Naive thymus-derived CD4-positive, alpha-beta T cell (primary cell): ENCODE measurements around the gene TEKT3. TPM values are rescaled to one million over a fixed set of nuclear protein-coding genes. Genes with fewer than 3 reads are reported as not detected.

Experiments used
- ATAC-seq: fragments of 150-1000 bp; cut with Tn5 transposase; 2 replicates; pipeline ENCODE4 v1.10.0; 2021; ENCODE audit warnings: mild to moderate bottlenecking, moderate library complexity
- CTCF ChIA-PET: fragments of 350-600 bp; sonication (Branson Sonifier 250); formaldehyde crosslinking; loops from one replicate; lab custom pipeline; 2021; ENCODE audit warnings: antibody characterized with exemption; lab: Charles Lee
- POLR2A ChIA-PET: fragments of 350-600 bp; sonication (Branson Sonifier 250); formaldehyde crosslinking; loops from one replicate; lab custom pipeline; 2021; ENCODE audit warnings: antibody characterized with exemption, inconsistent platforms; lab: Charles Lee
- DNase-seq, 9 donors: peaks; one replicate each; pipeline versions ENCODE4 v3.0.0 to v3.0.0-alpha.2; 2020 to 2022; ENCODE audit warnings: mixed read lengths in 1 of 9
- H3K27ac ChIP-seq: one replicate; pipeline ENCODE4 v1.7.0; 2013; ENCODE audit warnings: mild to moderate bottlenecking, low read depth, low read length, moderate library complexity
- H3K27me3 ChIP-seq, 2 donors: one replicate each; pipeline ENCODE4 v1.7.0; 2013; ENCODE audit warnings: low read length in 2 of 2, mild to moderate bottlenecking in 2 of 2, moderate library complexity in 2 of 2; ENCODE audit not compliant: control insufficient read depth in 2 of 2, insufficient read depth in 2 of 2
- H3K36me3 ChIP-seq, 3 experiments: 1 replicate in 2 of 3; 2 replicates in 1 of 3; pipeline ENCODE4 v1.7.0; 2013; ENCODE audit warnings: low read length in 3 of 3, mild to moderate bottlenecking in 3 of 3, moderate library complexity in 1 of 3; ENCODE audit not compliant: insufficient read depth in 3 of 3, control insufficient read depth in 2 of 3
- H3K4me1 ChIP-seq, 2 donors: one replicate each; pipeline ENCODE4 v1.7.0; 2013; ENCODE audit warnings: low read length in 2 of 2, mild to moderate bottlenecking in 2 of 2, moderate library complexity in 1 of 2; ENCODE audit not compliant: control insufficient read depth in 2 of 2, insufficient read depth in 2 of 2
- H3K4me3 ChIP-seq: 2 replicates; pipeline ENCODE4 v1.7.0; 2013; ENCODE audit warnings: mild to moderate bottlenecking, low read length
- H3K9me3 ChIP-seq, 3 experiments: 1 replicate in 2 of 3; 2 replicates in 1 of 3; pipeline ENCODE4 v1.7.0; 2013; ENCODE audit warnings: low read length in 3 of 3; ENCODE audit not compliant: control insufficient read depth in 2 of 3
- H3K27ac Mint-ChIP-seq, 9 donors: one replicate each; pipeline ENCODE4 v1.8.0; 2020 to 2022; ENCODE audit warnings: mixed read lengths in 9 of 9, mild to moderate bottlenecking in 8 of 9, moderate library complexity in 5 of 9, inconsistent platforms in 2 of 9
- H3K27me3 Mint-ChIP-seq, 5 donors: one replicate each; pipeline ENCODE4 v1.8.0; 2021 to 2022; ENCODE audit warnings: mixed read lengths in 5 of 5, mild to moderate bottlenecking in 1 of 5
- H3K36me3 Mint-ChIP-seq, 5 donors: one replicate each; pipeline ENCODE4 v1.8.0; 2020 to 2022; ENCODE audit warnings: mixed read lengths in 5 of 5, mild to moderate bottlenecking in 3 of 5, inconsistent platforms in 1 of 5
- H3K4me1 Mint-ChIP-seq, 7 donors: one replicate each; pipeline ENCODE4 v1.8.0; 2020 to 2022; ENCODE audit warnings: mixed read lengths in 7 of 7, mild to moderate bottlenecking in 3 of 7, inconsistent platforms in 1 of 7
- H3K4me3 Mint-ChIP-seq, 10 donors: one replicate each; pipeline ENCODE4 v1.8.0; 2020 to 2022; ENCODE audit warnings: mild to moderate bottlenecking in 10 of 10, mixed read lengths in 10 of 10, moderate library complexity in 6 of 10, inconsistent platforms in 2 of 10
- H3K9me3 Mint-ChIP-seq, 11 donors: one replicate each; pipeline ENCODE4 v1.8.0; 2020 to 2022; ENCODE audit warnings: mixed read lengths in 11 of 11, mild to moderate bottlenecking in 4 of 11, inconsistent platforms in 1 of 11, moderate library complexity in 1 of 11
- intact Hi-C, 2 donors: fragments of 100-400 bp; cut with micrococcal nuclease; formaldehyde crosslinking; loops; one replicate each; pipeline ENCODE4 v1.15.1; 2023
- polyA plus RNA-seq, 2 donors: library from polyadenylated mRNA; unstranded; fragments of 300-500 nt; fragmentation: Illumina TruSeq; gene quantifications; one replicate each; pipeline ENCODE4 v1.2.3, GENCODE V29; 2021
- total RNA-seq, 6 experiments: library from RNA in 5 of 6; stranded (reverse) in 5 of 6; gene quantifications; 1 replicate in 5 of 6; 2 replicates in 1 of 6; pipeline ENCODE4 v1.2.3 and lab custom pipeline; 2021 to 2026

TEKT3 gene
- total and polyA plus RNA-seq, 7 experiments from 2014 or later, result 0.37 to 0.57 (median 0.49) TPM; not detected in 4

GRCh38 chr17:15284107-15284506 lies 57.3 kb downstream of the TEKT3 start:
- no peak overlapping the region for H3K4me3 ChIP-seq
- ChIA-PET POLR2A (interaction anchor here (0.6 kb wide), 1 partner anchor 216 kb away, joined by 4 read pairs; no protein-coding TSS in a partner anchor), CTCF (no interaction called here)
- no peaks in the 10 kb centered on the region for H3K9me3 ChIP-seq
- Mint-ChIP-seq H3K9me3 (peaks cover 0 to 19% (median 3%) of the 10 kb centered on the region in 11 donors), H3K36me3 (peaks cover 0 to 5% (median 0%) of the 10 kb centered on the region in 5 donors), H3K4me1 (no peaks in the 10 kb centered on the region), H3K4me3 (no peak overlapping the region), H3K27me3 (peaks cover 13 to 44% (median 36%) of the 10 kb centered on the region in 5 donors), H3K27ac (no peak overlapping the region)
- intact Hi-C loops, result no loop called here
- DNase-seq (no peak), ATAC-seq (no peak)
- no peak overlapping the region for H3K27ac ChIP-seq
- H3K4me1 ChIP-seq, result no peaks in the 10 kb centered on the region
- H3K27me3 ChIP-seq, result no peaks in the 10 kb centered on the region
- no peaks in the 10 kb centered on the region for H3K36me3 ChIP-seq

- intact Hi-C loops, result no loop called here
- H3K4me3 ChIP-seq, result no peak overlapping the region
- Mint-ChIP-seq H3K4me1 (peaks cover 0 to 2% (median 0%) of the 10 kb centered on the region in 7 donors), H3K27ac (no peak overlapping the region), H3K27me3 (peaks cover 12 to 42% (median 30%) of the 10 kb centered on the region in 5 donors), H3K4me3 (no peak overlapping the region), H3K36me3 (peaks cover 0 to 5% (median 0%) of the 10 kb centered on the region in 5 donors), H3K9me3 (peaks cover 0 to 19% (median 3%) of the 10 kb centered on the region in 11 donors)
- no peaks in the 10 kb centered on the region for H3K36me3 ChIP-seq
- ChIA-PET POLR2A (no interaction called here), CTCF (no interaction called here)
- DNase-seq, result no peak
- H3K9me3 ChIP-seq, result no peaks in the 10 kb centered on the region
- no peaks in the 10 kb centered on the region for H3K4me1 ChIP-seq
- H3K27me3 ChIP-seq, result no peaks in the 10 kb centered on the region
- H3K27ac ChIP-seq, result no peak overlapping the region
- ATAC-seq, result no peak
Measured at GRCh38 chr17:15281909-15282308, 59.5 kb downstream of the TEKT3 start.

GRCh38 chr17:15278924-15279477 lies 62.4 kb downstream of the TEKT3 start:
- H3K9me3 ChIP-seq, result no peaks in the 10 kb centered on the region
- DNase-seq, result no peak
- no peak overlapping the region for H3K27ac ChIP-seq
- POLR2A ChIA-PET, result no interaction called here
- Mint-ChIP-seq H3K36me3 (peaks cover 0 to 5% (median 0%) of the 10 kb centered on the region in 5 donors), H3K27me3 (peaks cover 12 to 38% (median 27%) of the 10 kb centered on the region in 5 donors), H3K27ac (no peak overlapping the region), H3K4me1 (peaks cover 0 to 2% (median 0%) of the 10 kb centered on the region in 7 donors), H3K4me3 (no peak overlapping the region), H3K9me3 (peaks cover 2 to 31% (median 7%) of the 10 kb centered on the region in 11 donors)
- no peaks in the 10 kb centered on the region for H3K4me1 ChIP-seq
- H3K4me3 ChIP-seq, result no peak overlapping the region
- no peaks in the 10 kb centered on the region for H3K27me3 ChIP-seq
- no peaks in the 10 kb centered on the region for H3K36me3 ChIP-seq
- CTCF ChIA-PET, result no interaction called here
- ATAC-seq, result no peak
- intact Hi-C loops, result no loop called here

- peaks cover 0 to 2% (median 0%) of the 10 kb centered on the region in 7 donors for H3K4me1 Mint-ChIP-seq
- no peaks in the 10 kb centered on the region for H3K9me3 ChIP-seq
- ChIA-PET POLR2A (no interaction called here), CTCF (no interaction called here)
- H3K4me3 Mint-ChIP-seq, result peak overlapping the region in 1 of 10 donors; percentile 34
- H3K4me3 ChIP-seq, result no peak overlapping the region
- peaks cover 12 to 36% (median 27%) of the 10 kb centered on the region in 5 donors for H3K27me3 Mint-ChIP-seq
- no peak overlapping the region for H3K27ac ChIP-seq
- H3K4me1 ChIP-seq, result no peaks in the 10 kb centered on the region
- H3K27ac Mint-ChIP-seq, result no peak overlapping the region
- DNase-seq (no peak), ATAC-seq (no peak)
- H3K9me3 Mint-ChIP-seq, result peaks cover 2 to 31% (median 8%) of the 10 kb centered on the region in 11 donors
- intact Hi-C loops, result no loop called here
- no peaks in the 10 kb centered on the region for H3K36me3 ChIP-seq
- peaks cover 0 to 5% (median 0%) of the 10 kb centered on the region in 5 donors for H3K36me3 Mint-ChIP-seq
- no peaks in the 10 kb centered on the region for H3K27me3 ChIP-seq
Measured at GRCh38 chr17:15278380-15278779, 63.0 kb downstream of the TEKT3 start.

GRCh38 chr17:15274017-15274416 lies 67.4 kb downstream of the TEKT3 start:
- Histone ChIP-seq H3K4me1 (no peaks in the 10 kb centered on the region), H3K4me3 (no peak overlapping the region), H3K36me3 (no peaks in the 10 kb centered on the region), H3K9me3 (no peaks in the 10 kb centered on the region), H3K27me3 (no peaks in the 10 kb centered on the region), H3K27ac (no peak overlapping the region)
- Mint-ChIP-seq H3K36me3 (no peaks in the 10 kb centered on the region), H3K9me3 (peaks cover 0 to 17% (median 7%) of the 10 kb centered on the region in 11 donors), H3K4me1 (peaks cover 0 to 13% (median 0%) of the 10 kb centered on the region in 7 donors), H3K4me3 (no peak overlapping the region), H3K27ac (no peak overlapping the region), H3K27me3 (peaks cover 6 to 34% (median 14%) of the 10 kb centered on the region in 5 donors)
- ChIA-PET POLR2A (no interaction called here), CTCF (no interaction called here)
- intact Hi-C loops, result no loop called here
- DNase-seq, result no peak
- no peak for ATAC-seq

- H3K4me3 Mint-ChIP-seq, result no peak overlapping the region
- no peak overlapping the region for H3K27ac ChIP-seq
- intact Hi-C loops, result no loop called here
- no peaks in the 10 kb centered on the region for H3K27me3 ChIP-seq
- ChIA-PET POLR2A (no interaction called here), CTCF (no interaction called here)
- H3K4me3 ChIP-seq, result no peak overlapping the region
- no peaks in the 10 kb centered on the region for H3K36me3 ChIP-seq
- ATAC-seq (no peak), DNase-seq (no peak)
- H3K27ac Mint-ChIP-seq, result no peak overlapping the region
- peaks cover 0 to 11% (median 0%) of the 10 kb centered on the region in 7 donors for H3K4me1 Mint-ChIP-seq
- H3K9me3 Mint-ChIP-seq, result peaks cover 0 to 17% (median 7%) of the 10 kb centered on the region in 11 donors
- H3K36me3 Mint-ChIP-seq, result no peaks in the 10 kb centered on the region
- H3K9me3 ChIP-seq, result no peaks in the 10 kb centered on the region
- no peaks in the 10 kb centered on the region for H3K4me1 ChIP-seq
- peaks cover 7 to 35% (median 15%) of the 10 kb centered on the region in 5 donors for H3K27me3 Mint-ChIP-seq
Measured at GRCh38 chr17:15273141-15273793, 68.1 kb downstream of the TEKT3 start.
